ENCODE measurements around the gene ADGRB2. TPM values are rescaled to one million over a fixed set of nuclear protein-coding genes. Genes with fewer than 3 reads are reported as not detected.
A peak's percentile ranks its signal among the peaks of the same experiment; 100 is the strongest.

Gene ADGRB2
- total RNA-seq, 6 experiments from 2014 or later: 0.06 TPM; not detected in 4

DNA sequence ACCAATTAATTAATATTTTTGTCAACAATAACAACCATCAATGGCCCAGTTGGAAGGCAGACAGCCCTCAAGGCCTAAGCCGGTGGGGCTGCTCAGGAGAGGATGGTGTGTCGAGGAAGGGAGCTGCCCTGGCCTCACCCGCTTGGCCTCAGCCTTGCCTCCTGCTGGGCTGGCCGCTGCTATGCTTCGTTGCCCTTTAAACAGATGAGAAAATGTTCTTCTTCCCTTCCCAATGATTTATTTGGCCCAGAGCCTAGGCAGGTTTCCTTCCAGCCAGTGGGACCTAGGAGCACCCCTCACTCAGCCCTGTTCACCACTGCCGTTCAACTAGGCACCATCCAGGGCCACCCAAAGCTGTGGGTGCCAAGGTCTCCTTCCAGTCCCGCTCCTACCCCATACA is 3.1 kb upstream of the ADGRB2 start:
- TF ChIP-seq, protein P1, sequence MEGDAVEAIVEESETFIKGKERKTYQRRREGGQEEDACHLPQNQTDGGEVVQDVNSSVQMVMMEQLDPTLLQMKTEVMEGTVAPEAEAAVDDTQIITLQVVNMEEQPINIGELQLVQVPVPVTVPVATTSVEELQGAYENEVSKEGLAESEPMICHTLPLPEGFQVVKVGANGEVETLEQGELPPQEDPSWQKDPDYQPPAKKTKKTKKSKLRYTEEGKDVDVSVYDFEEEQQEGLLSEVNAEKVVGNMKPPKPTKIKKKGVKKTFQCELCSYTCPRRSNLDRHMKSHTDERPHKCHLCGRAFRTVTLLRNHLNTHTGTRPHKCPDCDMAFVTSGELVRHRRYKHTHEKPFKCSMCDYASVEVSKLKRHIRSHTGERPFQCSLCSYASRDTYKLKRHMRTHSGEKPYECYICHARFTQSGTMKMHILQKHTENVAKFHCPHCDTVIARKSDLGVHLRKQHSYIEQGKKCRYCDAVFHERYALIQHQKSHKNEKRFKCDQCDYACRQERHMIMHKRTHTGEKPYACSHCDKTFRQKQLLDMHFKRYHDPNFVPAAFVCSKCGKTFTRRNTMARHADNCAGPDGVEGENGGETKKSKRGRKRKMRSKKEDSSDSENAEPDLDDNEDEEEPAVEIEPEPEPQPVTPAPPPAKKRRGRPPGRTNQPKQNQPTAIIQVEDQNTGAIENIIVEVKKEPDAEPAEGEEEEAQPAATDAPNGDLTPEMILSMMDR (IDR thresholded peaks at IDR 0.05): no peak
- no peak for TF ChIP-seq POLR2A (IDR thresholded peaks at IDR 0.05)
- WGBS (ENCODE audit: insufficient coverage, low coverage, low lambda C conversion rate, missing lambda C conversion rate): 89% methylated on average over 5 of the region's 7 CpGs
- DNase-seq (no peak), ATAC-seq (no peak)
- no peaks in the 10 kb centered on the region for H3K36me3 ChIP-seq
- H3K9me3 ChIP-seq: no peaks in the 10 kb centered on the region
- H3K4me3 ChIP-seq: no peak overlapping the region
- intact Hi-C loops (cut with DNase I): no loop called here
- no peak overlapping the region for H3K27ac ChIP-seq
- peaks cover 0 to 11% (median 0%) of the 10 kb centered on the region in 4 donors for H3K4me1 ChIP-seq
- H3K27me3 ChIP-seq: peaks cover 2 to 13% of the 10 kb centered on the region in 2 donors

GRCh38 chr1:31765516-31765915 is 1.4 kb upstream of the ADGRB2 start:
- no peak for TF ChIP-seq POLR2A (IDR thresholded peaks at IDR 0.05)
- TF ChIP-seq, protein P1 (IDR thresholded peaks at IDR 0.05): no peak
- no peaks in the 10 kb centered on the region for H3K36me3 ChIP-seq
- no peaks in the 10 kb centered on the region for H3K9me3 ChIP-seq
- intact Hi-C loops (cut with DNase I): no loop called here
- no peak overlapping the region for H3K4me3 ChIP-seq
- H3K27me3 ChIP-seq: peaks cover 4 to 21% of the 10 kb centered on the region in 2 donors
- DNase-seq (no peak), ATAC-seq (no peak)
- H3K4me1 ChIP-seq: peaks cover 0 to 13% (median 0%) of the 10 kb centered on the region in 4 donors
- 85% methylated on average over 4 of the region's 6 CpGs for WGBS (ENCODE audit: insufficient coverage, low coverage, low lambda C conversion rate, missing lambda C conversion rate)
- no peak overlapping the region for H3K27ac ChIP-seq

- WGBS (ENCODE audit: insufficient coverage, low coverage, low lambda C conversion rate, missing lambda C conversion rate): 0% methylated on average over 2 of the region's 5 CpGs
- Histone ChIP-seq H3K9me3 (no peaks in the 10 kb centered on the region), H3K4me1 (peaks cover 0 to 16% (median 0%) of the 10 kb centered on the region in 4 donors), H3K27ac (no peak overlapping the region), H3K36me3 (no peaks in the 10 kb centered on the region), H3K27me3 (peaks cover 4 to 21% of the 10 kb centered on the region in 2 donors), H3K4me3 (no peak overlapping the region)
- DNase-seq: no peak
- TF ChIP-seq, protein P1 (IDR thresholded peaks at IDR 0.05): peak in 2 of 4 donors; percentile 14 to 28
- no peak for TF ChIP-seq POLR2A (IDR thresholded peaks at IDR 0.05)
- peak in 1 of 4 donors; percentile 18 for ATAC-seq
- intact Hi-C loops (cut with DNase I): no loop called here
Observed at GRCh38 chr1:31765041-31765467, 914 bp upstream of the ADGRB2 start.

DNA sequence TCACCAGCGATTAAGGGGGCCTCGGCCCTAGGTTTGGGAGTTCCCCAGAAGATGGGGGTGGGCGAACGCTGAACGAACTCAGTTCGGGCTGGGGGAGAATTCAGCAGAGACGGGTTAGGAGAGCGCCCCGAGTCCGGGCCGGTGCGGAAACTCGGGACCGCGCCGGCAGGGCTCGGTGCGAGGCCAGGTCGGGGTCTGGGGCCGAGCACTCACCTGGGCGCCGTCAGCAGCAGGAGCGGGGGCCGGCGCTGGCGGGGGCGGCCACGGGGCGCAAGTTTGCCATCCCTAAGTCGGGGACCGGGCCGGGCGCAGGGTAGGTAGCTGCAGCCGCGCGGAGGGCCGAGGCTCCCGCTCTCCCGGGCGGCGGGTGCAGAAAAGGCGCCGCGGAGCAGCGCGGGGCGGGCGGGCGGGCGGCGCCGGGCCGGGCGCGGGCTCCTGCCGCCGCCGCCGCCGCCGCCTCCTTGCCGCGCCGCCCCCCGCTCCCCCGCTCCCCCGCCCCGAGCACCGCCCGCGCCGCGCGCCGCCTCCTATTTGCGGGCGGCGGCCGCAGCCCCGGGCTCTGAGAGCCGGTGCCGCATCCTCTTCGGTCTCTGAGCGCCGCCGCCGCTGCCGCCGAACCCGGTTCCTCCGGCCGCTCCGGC is 349 bp downstream of the ADGRB2 start:
- TF ChIP-seq, protein P1 (IDR thresholded peaks at IDR 0.05): no peak
- TF ChIP-seq POLR2A (IDR thresholded peaks at IDR 0.05): no peak
- Histone ChIP-seq H3K9me3 (no peaks in the 10 kb centered on the region), H3K27ac (no peak overlapping the region), H3K4me1 (peaks cover 0 to 12% (median 0%) of the 10 kb centered on the region in 4 donors), H3K27me3 (peaks cover 4 to 18% of the 10 kb centered on the region in 2 donors), H3K4me3 (peak overlapping the region in 1 of 3 donors; percentile 33), H3K36me3 (no peaks in the 10 kb centered on the region)
- WGBS (ENCODE audit: insufficient coverage, low coverage, low lambda C conversion rate, missing lambda C conversion rate): 0% methylated on average over 2 of the region's 93 CpGs
- intact Hi-C loops (cut with DNase I): no loop called here
- no peak for DNase-seq
- ATAC-seq: no peak
